K562 (cell line): Measurements from ENCODE around the gene SIRPA. TPM values are rescaled to one million over a fixed set of nuclear protein-coding genes. Genes with fewer than 3 reads are reported as not detected.

Experiments
- ATAC-seq: fragments of 200-7000 bp; cut with Tn5 transposase; 3 replicates; pipeline ENCODE4 v1.9.1; 2020; ENCODE audit warnings: moderate library complexity
- BruUV-seq: library from RNA; stranded (reverse); fragments of 400-500 nt; replicated peaks from 2 replicates; lab custom pipeline; 2021; lab: Mats Ljungman, UMichigan
- CTCF ChIA-PET: fragments of 300-600 bp; formaldehyde crosslinking; extraction: SDS; loops from one replicate; lab custom pipeline; 2021; ENCODE audit warnings: low intra/inter-chr PET ratio; lab: Yijun Ruan, JAX
- POLR2A ChIA-PET: fragments of 300-600, 350-650 bp; sonication (Branson Sonifier 250); formaldehyde crosslinking; extraction: SDS; loops from one replicate; lab custom pipeline; 2021; ENCODE audit warnings: antibody characterized with exemption, inconsistent platforms; lab: Yijun Ruan, JAX
- DNase-seq, 4 experiments: peaks; one replicate each; pipeline versions ENCODE4 v3.0.0 to v3.0.0-alpha.2; 2011 to 2018; ENCODE audit warnings: low spot score in 3 of 4, mixed read lengths in 3 of 4; ENCODE audit errors: extremely low read depth in 1 of 4
- FAIRE-seq: peaks from 2 replicates; lab custom pipeline; 2011; peaks lifted over from hg19 to GRCh38; lab: Jason Lieb, UNC
- H2AFZ ChIP-seq: 2 replicates; pipeline ENCODE4 v1.6.0; 2011; ENCODE audit warnings: low read depth, low read length, control low read depth, inconsistent platforms
- H3K27ac ChIP-seq: fragments of 200-600 bp; 3 replicates; pipeline ENCODE4 v1.8.0; 2011; ENCODE audit warnings: low read depth, mild to moderate bottlenecking, control low read depth, inconsistent platforms, low read length, moderate library complexity, mixed read lengths; ENCODE audit errors: extremely low read depth
- H3K27me3 ChIP-seq, 2 experiments: fragments of 300-600 bp in 1 of 2; 2 replicates in 1 of 2; 3 replicates in 1 of 2; pipeline versions ENCODE4 v1.6.0 to v1.8.0; 2011; ENCODE audit warnings: inconsistent platforms in 2 of 2, low read length in 2 of 2, mild to moderate bottlenecking in 1 of 2, mixed read lengths in 1 of 2, moderate library complexity in 1 of 2; ENCODE audit not compliant: control insufficient read depth in 2 of 2, insufficient read depth in 2 of 2
- H3K36me3 ChIP-seq: fragments of 300-600 bp; 3 replicates; pipeline ENCODE4 v1.8.0; 2011; ENCODE audit warnings: mild to moderate bottlenecking, low read length, inconsistent platforms; ENCODE audit not compliant: control insufficient read depth, insufficient read depth
- H3K4me1 ChIP-seq, 2 experiments: fragments of 200-600 bp in 1 of 2; replicated peaks in 1 of 2; 2 replicates in 1 of 2; 3 replicates in 1 of 2; pipeline versions ENCODE4 v1.5.1 to v1.8.0; 2011; ENCODE audit warnings: inconsistent platforms in 2 of 2, low read length in 2 of 2, mild to moderate bottlenecking in 1 of 2, mixed read lengths in 1 of 2, moderate library complexity in 1 of 2; ENCODE audit not compliant: control insufficient read depth in 2 of 2, insufficient read depth in 2 of 2
- H3K4me2 ChIP-seq: 2 replicates; pipeline ENCODE4 v1.6.1; 2011; ENCODE audit warnings: low read length, control low read depth, inconsistent platforms, mixed read lengths; ENCODE audit not compliant: insufficient read depth
- H3K4me3 ChIP-seq: fragments of 200-600 bp; sonication (generic), shearing (Covaris generic); 2 replicates; pipeline ENCODE4 v1.5.1; 2016; ENCODE audit warnings: control low read depth, inconsistent platforms
- H3K79me2 ChIP-seq: fragments of 200-600 bp; 3 replicates; pipeline ENCODE4 v1.8.0; 2011; ENCODE audit warnings: low read length, inconsistent platforms; ENCODE audit not compliant: control insufficient read depth, insufficient read depth
- H3K9ac ChIP-seq, 2 experiments: 2 replicates each; pipeline versions ENCODE4 v1.6.0 to v1.6.1; 2011; ENCODE audit warnings: low read depth in 2 of 2, low read length in 2 of 2, control low read depth in 1 of 2, inconsistent platforms in 1 of 2, mild to moderate bottlenecking in 1 of 2, mixed read lengths in 1 of 2; ENCODE audit not compliant: insufficient read depth in 1 of 2
- H3K9me1 ChIP-seq: one replicate; pipeline ENCODE4 v1.6.0; 2011; ENCODE audit warnings: inconsistent platforms, mild to moderate bottlenecking, low read length, moderate library complexity; ENCODE audit not compliant: control insufficient read depth, insufficient read depth
- H3K9me3 ChIP-seq: replicated peaks from 2 replicates; pipeline ENCODE4 v1.5.1; 2011; ENCODE audit warnings: low read depth, low read length, inconsistent platforms; ENCODE audit not compliant: control insufficient read depth, insufficient read depth
- H4K20me1 ChIP-seq: replicated peaks from 2 replicates; pipeline ENCODE4 v1.6.1; 2011; ENCODE audit warnings: low read length, inconsistent platforms, mixed read lengths; ENCODE audit not compliant: control insufficient read depth, insufficient read depth
- BRF1 ChIP-seq: IDR thresholded peaks from 3 replicates; pipeline ENCODE4 v1.6.1; 2011; ENCODE audit warnings: borderline replicate concordance, mild to moderate bottlenecking; ENCODE audit not compliant: insufficient read length; ENCODE audit errors: extremely low read depth
- CBX2 ChIP-seq: fragments of 200-600 bp; sonication (generic); IDR thresholded peaks from one replicate; pipeline ENCODE4 v1.6.1; 2012; ENCODE audit warnings: mild to moderate bottlenecking, low read length, inconsistent platforms; ENCODE audit not compliant: insufficient read depth, poor library complexity, severe bottlenecking
- FOSL1 ChIP-seq: fragments of 200-800 bp; sonication (Bioruptor generic); conservative IDR thresholded peaks from 2 replicates; pipeline ENCODE4 v1.6.1; 2016; ENCODE audit warnings: missing genetic modification characterization, missing compliant biosample characterization
- KHSRP ChIP-seq: fragments of 450-650 bp; IDR thresholded peaks from 2 replicates; pipeline ENCODE4 v1.6.1; 2017
- ZNF124 ChIP-seq: sonication (generic); formaldehyde crosslinking; IDR thresholded peaks from 2 replicates; pipeline ENCODE4 v1.8.1; 2022; ENCODE audit warnings: missing genetic modification reagents
- ZNF24 ChIP-seq: fragments of 450-650 bp; IDR thresholded peaks from 2 replicates; pipeline ENCODE4 v1.6.1; 2016
- ZNF551 ChIP-seq: fragments of 250-450 bp; sonication (Bioruptor Pico); IDR thresholded peaks from 2 replicates; pipeline ENCODE4 v1.5.0; 2021; ENCODE audit warnings: mild to moderate bottlenecking, moderate library complexity
- WGBS: fragments of 100-300 bp; shearing (Covaris generic); methylation state at CpG from one replicate; pipeline ENCODE4 v1.1.6; 2016; ENCODE audit warnings: low coverage, mixed read lengths; ENCODE audit not compliant: insufficient coverage; ENCODE audit errors: missing lambda C conversion rate; 5-methylcytosine and 5-hydroxymethylcytosine counted together
- in situ Hi-C: fragments of 300-500 bp; cut with MboI; formaldehyde crosslinking; loops from 4 replicates; pipeline ENCODE4 v1.15.0; 2018; ENCODE audit warnings: inconsistent platforms, mixed read lengths
- intact Hi-C: fragments of 100-400 bp; cut with micrococcal nuclease; formaldehyde crosslinking; loops from 2 replicates; pipeline ENCODE4 v1.14.2; 2022
- polyA plus RNA-seq, 8 experiments: library from polyadenylated mRNA; depleted of rRNA in 4 of 8; stranded (reverse) in 5 of 8; unstranded in 3 of 8; fragments of >200 nt; fragmentation: Nextera tagmentation in 2 of 8; fragmentation: Illumina TruSeq in 1 of 8; extraction: Ambion mirVana in 2 of 8; extraction: Trizol in 1 of 8; gene quantifications; 2 replicates each; pipeline versions ENCODE4 v1.2.1 to v1.2.3, GENCODE V29; 2011 to 2014; ENCODE audit warnings: inconsistent platforms in 1 of 8, missing spikeins in 1 of 8
- total RNA-seq, 7 experiments: library from RNA; depleted of rRNA in 6 of 7; stranded (reverse); fragments of >200 nt in 6 of 7; fragmentation: Illumina TruSeq in 2 of 7; extraction: Trizol in 2 of 7; gene quantifications; 2 replicates each; pipeline versions ENCODE4 v1.2.1 to v1.2.3, GENCODE V29; 2011 to 2021; ENCODE audit warnings: low replicate concordance in 1 of 7
- TF ChIP-seq, protein P1 (sequence below): fragments of 250-450 bp; sonication (Bioruptor Pico); IDR thresholded peaks from 2 replicates; pipeline ENCODE4 v1.4.0; 2020
- TF ChIP-seq, protein P2 (sequence below): sonication (generic); formaldehyde crosslinking; IDR thresholded peaks from 2 replicates; pipeline ENCODE4 v1.8.1; 2023; ENCODE audit warnings: mild to moderate bottlenecking, missing genetic modification reagents, moderate library complexity
- TF ChIP-seq, protein P3 (sequence below): fragments of 250-450 bp; sonication (Bioruptor Pico); IDR thresholded peaks from 2 replicates; pipeline ENCODE4 v1.5.0; 2021

Gene SIRPA
- total and polyA plus RNA-seq, 9 of the 15 experiments (the other 6 are each of a cell fraction or from before 2014, with no cell fraction given), result 0.01 to 0.40 (median 0.11) TPM; not detected in 2

DNA sequence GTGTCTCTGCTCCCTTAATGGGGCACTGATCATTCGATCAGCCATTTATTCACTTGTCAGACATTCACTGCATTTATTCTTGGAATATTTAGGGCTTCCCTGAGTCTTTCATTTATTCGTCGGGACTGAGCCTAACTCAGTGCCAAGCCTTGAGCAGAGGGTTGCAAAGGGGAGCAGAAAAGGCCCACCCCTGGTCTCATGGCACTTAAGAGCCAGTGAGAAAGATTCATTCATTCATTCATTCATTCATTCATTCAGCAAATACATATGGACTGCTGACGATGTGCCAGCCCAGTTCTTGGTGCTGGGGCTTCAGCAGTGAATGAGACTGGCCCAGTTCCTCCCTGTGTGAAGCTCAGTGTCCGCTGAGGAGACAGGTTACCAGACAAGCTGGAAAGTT, 36.6 kb downstream of the SIRPA start:
- Histone ChIP-seq H3K9me3 (no peaks in the 10 kb centered on the region), H3K9me1 (no peaks in the 10 kb centered on the region), H2AFZ (no peak overlapping the region), H3K27me3 (peaks cover 0 to 29% of the 10 kb centered on the region in 2 experiments; a peak in 2 of 5 replicates), H3K4me3 (no peak overlapping the region), H3K4me2 (no peak overlapping the region), H3K27ac (no peak overlapping the region), H4K20me1 (no peaks in the 10 kb centered on the region), H3K36me3 (no peaks in the 10 kb centered on the region), H3K4me1 (no peaks in the 10 kb centered on the region), H3K9ac (no peak overlapping the region), H3K79me2 (no peaks in the 10 kb centered on the region)
- ATAC-seq, result no peak
- DNase-seq, result no peak
- 0% methylated on average over 5 of the region's 5 CpGs for WGBS
- FAIRE-seq, result no peak
- TF ChIP-seq, protein P1, sequence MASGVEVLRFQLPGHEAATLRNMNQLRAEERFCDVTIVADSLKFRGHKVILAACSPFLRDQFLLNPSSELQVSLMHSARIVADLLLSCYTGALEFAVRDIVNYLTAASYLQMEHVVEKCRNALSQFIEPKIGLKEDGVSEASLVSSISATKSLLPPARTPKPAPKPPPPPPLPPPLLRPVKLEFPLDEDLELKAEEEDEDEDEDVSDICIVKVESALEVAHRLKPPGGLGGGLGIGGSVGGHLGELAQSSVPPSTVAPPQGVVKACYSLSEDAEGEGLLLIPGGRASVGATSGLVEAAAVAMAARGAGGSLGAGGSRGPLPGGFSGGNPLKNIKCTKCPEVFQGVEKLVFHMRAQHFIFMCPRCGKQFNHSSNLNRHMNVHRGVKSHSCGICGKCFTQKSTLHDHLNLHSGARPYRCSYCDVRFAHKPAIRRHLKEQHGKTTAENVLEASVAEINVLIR, result no peak
- TF ChIP-seq ZNF24, result peak; percentile 52; the same call in 1 of the 2 replicates
- intact Hi-C loops, result no loop called here
- ChIA-PET CTCF (no interaction called here), POLR2A (no interaction called here)
- in situ Hi-C loops, result no loop called here
- BruUV-seq, result no TSS peak

DNA sequence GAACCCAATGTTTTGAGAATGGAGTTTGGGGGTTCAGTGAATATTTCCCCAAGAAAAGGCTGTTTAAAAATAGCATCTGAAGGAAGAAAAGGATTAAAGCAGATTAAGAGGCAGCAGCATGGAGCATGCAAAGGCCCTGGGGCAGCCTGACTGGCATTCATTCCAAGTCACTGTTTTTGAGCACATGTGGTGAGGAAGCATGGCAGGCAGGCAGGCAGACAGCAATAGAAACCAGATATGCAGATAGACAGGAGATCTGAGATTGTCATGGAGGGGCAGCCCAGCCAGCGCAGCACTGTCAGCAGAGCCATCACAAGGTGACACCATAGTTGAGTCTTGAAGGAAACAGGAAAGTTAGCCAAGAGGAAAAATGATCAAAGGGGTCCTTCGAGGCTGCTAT, 37.8 kb downstream of the SIRPA start:
- Histone ChIP-seq H3K9me3 (no peaks in the 10 kb centered on the region), H3K79me2 (no peaks in the 10 kb centered on the region), H4K20me1 (no peaks in the 10 kb centered on the region), H3K4me2 (no peak overlapping the region), H3K27me3 (peaks cover 0 to 36% of the 10 kb centered on the region in 2 experiments; a peak in 2 of 5 replicates), H3K4me1 (no peaks in the 10 kb centered on the region), H3K4me3 (no peak overlapping the region), H3K9ac (no peak overlapping the region), H3K9me1 (no peaks in the 10 kb centered on the region), H3K27ac (no peak overlapping the region), H2AFZ (no peak overlapping the region), H3K36me3 (no peaks in the 10 kb centered on the region)
- no TSS peak for BruUV-seq
- no peak for FAIRE-seq
- intact Hi-C loops (no loop called here), in situ Hi-C loops (no loop called here)
- ATAC-seq, result no peak
- DNase-seq, result no peak
- 0% methylated on average over 2 of the region's 2 CpGs for WGBS
- POLR2A ChIA-PET, result no interaction called here
- CTCF ChIA-PET, result no interaction called here
- TF ChIP-seq ZNF124, result no peak
- no peak for TF ChIP-seq KHSRP
- TF ChIP-seq, protein P1, result no peak
- TF ChIP-seq, protein P2, sequence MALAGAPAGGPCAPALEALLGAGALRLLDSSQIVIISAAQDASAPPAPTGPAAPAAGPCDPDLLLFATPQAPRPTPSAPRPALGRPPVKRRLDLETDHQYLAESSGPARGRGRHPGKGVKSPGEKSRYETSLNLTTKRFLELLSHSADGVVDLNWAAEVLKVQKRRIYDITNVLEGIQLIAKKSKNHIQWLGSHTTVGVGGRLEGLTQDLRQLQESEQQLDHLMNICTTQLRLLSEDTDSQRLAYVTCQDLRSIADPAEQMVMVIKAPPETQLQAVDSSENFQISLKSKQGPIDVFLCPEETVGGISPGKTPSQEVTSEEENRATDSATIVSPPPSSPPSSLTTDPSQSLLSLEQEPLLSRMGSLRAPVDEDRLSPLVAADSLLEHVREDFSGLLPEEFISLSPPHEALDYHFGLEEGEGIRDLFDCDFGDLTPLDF (CRISPR knock-in tag), result no peak
- no peak for TF ChIP-seq FOSL1 (tag)
- no peak for TF ChIP-seq CBX2
- TF ChIP-seq, protein P3, sequence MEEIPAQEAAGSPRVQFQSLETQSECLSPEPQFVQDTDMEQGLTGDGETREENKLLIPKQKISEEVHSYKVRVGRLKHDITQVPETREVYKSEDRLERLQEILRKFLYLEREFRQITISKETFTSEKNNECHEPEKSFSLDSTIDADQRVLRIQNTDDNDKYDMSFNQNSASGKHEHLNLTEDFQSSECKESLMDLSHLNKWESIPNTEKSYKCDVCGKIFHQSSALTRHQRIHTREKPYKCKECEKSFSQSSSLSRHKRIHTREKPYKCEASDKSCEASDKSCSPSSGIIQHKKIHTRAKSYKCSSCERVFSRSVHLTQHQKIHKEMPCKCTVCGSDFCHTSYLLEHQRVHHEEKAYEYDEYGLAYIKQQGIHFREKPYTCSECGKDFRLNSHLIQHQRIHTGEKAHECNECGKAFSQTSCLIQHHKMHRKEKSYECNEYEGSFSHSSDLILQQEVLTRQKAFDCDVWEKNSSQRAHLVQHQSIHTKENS (CRISPR knock-in tag), result no peak
- no peak for TF ChIP-seq ZNF551 (CRISPR knock-in tag)
- no peak for TF ChIP-seq BRF1
